LNCaP clone FGC (cell line): ENCODE results near the gene MORN1.

Experiments
- DNase-seq: peaks from one replicate; pipeline ENCODE4 v3.0.0-alpha.2; 2011; ENCODE audit warnings: low read depth
- H3K4me3 ChIP-seq: 2 replicates; pipeline ENCODE4 v1.5.1; 2011; ENCODE audit warnings: mild to moderate bottlenecking, low read depth, low read length, control low read depth
- CTCF ChIP-seq: IDR thresholded peaks from 2 replicates; pipeline ENCODE4 v1.5.1; 2012; ENCODE audit warnings: mild to moderate bottlenecking; ENCODE audit not compliant: control insufficient read depth, insufficient read depth; ENCODE audit errors: extremely low read depth

The MORN1 gene

GRCh38 chr1:2394761-2395160, 3.4 kb upstream of the MORN1 start:
- DNase-seq, result no peak
- no peak for TF ChIP-seq CTCF
- no peak overlapping the region for H3K4me3 ChIP-seq

- no peak overlapping the region for H3K4me3 ChIP-seq
- DNase-seq, result no peak
Measured at GRCh38 chr1:2394220-2394619, 2.9 kb upstream of the MORN1 start.

GRCh38 chr1:2393471-2393877, 2.1 kb upstream of the MORN1 start:
- no peak for DNase-seq
- H3K4me3 ChIP-seq, result no peak overlapping the region
- TF ChIP-seq CTCF, result no peak

More at GRCh38 chr1:2394220-2394619, 2.9 kb upstream of the MORN1 start:
- no peak for TF ChIP-seq CTCF

- no peak for TF ChIP-seq CTCF
- H3K4me3 ChIP-seq, result peak overlapping the region; percentile 98
- DNase-seq, result no peak
Measured at GRCh38 chr1:2392686-2393085, 1.3 kb upstream of the MORN1 start.

- peak overlapping the region; percentile 98 for H3K4me3 ChIP-seq
- no peak for DNase-seq
- no peak for TF ChIP-seq CTCF
Measured at GRCh38 chr1:2391931-2392509, 666 bp upstream of the MORN1 start.

GRCh38 chr1:2389644-2390043, 1.7 kb downstream of the MORN1 start:
- H3K4me3 ChIP-seq, result no peak overlapping the region
- no peak for TF ChIP-seq CTCF
- no peak for DNase-seq
